ENCODE results near the gene CPA1.

DNA sequence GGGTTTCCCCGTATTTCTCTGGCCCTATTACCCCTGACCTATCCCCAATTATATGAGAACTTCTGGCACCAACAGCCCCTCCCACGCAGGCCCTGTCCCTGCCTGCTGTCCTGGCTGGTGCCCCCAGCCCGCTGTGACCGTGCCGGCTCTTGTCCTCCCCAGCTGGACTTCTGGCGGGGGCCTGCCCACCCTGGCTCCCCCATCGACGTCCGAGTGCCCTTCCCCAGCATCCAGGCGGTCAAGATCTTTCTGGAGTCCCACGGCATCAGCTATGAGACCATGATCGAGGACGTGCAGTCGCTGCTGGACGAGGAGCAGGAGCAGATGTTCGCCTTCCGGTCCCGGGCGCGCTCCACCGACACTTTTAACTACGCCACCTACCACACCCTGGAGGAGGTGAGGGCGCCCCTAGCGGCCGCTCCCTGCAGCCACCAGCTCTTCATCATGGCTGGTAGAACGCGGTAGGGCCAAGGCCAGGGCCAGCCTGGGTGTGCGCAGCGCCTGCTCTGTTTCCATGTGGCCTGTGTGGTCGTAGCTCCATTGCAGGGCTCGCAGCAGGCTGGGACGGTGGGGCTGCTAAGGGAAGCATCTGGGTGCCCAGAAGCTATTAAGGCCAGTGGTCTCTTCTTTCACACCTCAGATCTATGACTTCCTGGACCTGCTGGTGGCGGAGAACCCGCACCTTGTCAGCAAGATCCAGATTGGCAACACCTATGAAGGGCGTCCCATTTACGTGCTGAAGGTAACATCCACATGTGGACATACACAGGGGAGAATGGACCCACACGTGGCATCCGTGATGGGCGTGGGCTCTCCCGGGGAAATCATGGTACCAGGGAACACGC, 1.4 kb downstream of the CPA1 start:
- TF ChIP-seq POLR2A (IDR thresholded peaks at IDR 0.05; ENCODE audit: low read length) (no peak), GATA1 (IDR thresholded peaks at IDR 0.05; ENCODE audit: low read depth, low read length) (no peak)
